Tibial nerve (tissue), 3 donors: Measurements from ENCODE around the gene OR8H3.

Experiments
- POLR2A ChIP-seq, 2 donors: fragments of 450-650 bp; IDR thresholded peaks; one replicate each; pipeline ENCODE4 v1.6.1; 2017; ENCODE audit warnings: antibody characterized with exemption in 2 of 2, mild to moderate bottlenecking in 2 of 2, moderate library complexity in 2 of 2
- TF ChIP-seq, protein P1 (sequence below), 5 experiments: fragments of 200-600 bp in 3 of 5; fragments of 450-650 bp in 2 of 5; sonication (generic) in 3 of 5; IDR thresholded peaks; one replicate each; pipeline ENCODE4 v1.5.1; 2016 to 2019; ENCODE audit warnings: antibody characterized with exemption in 5 of 5, mild to moderate bottlenecking in 3 of 5, moderate library complexity in 2 of 5

DNA sequence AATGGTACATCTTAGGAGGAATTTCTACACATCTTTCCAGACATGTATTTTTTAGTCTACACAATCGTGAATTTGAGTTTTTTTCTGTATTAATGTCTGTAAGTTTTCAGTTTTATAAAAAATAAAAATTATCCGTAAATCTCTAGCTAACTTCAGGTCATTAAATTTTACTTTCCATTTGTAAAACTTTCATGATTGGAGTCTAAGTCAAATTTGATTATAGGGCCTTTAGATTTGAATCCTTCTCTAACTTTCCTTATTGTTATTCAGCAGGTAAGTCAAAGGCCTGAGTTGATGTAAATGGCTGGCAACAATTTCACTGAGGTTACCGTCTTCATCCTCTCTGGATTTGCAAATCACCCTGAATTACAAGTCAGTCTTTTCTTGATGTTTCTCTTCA, 29.2 kb upstream of the OR8H3 start, which contains the start of gene OR8I2:
- TF ChIP-seq, protein P1, sequence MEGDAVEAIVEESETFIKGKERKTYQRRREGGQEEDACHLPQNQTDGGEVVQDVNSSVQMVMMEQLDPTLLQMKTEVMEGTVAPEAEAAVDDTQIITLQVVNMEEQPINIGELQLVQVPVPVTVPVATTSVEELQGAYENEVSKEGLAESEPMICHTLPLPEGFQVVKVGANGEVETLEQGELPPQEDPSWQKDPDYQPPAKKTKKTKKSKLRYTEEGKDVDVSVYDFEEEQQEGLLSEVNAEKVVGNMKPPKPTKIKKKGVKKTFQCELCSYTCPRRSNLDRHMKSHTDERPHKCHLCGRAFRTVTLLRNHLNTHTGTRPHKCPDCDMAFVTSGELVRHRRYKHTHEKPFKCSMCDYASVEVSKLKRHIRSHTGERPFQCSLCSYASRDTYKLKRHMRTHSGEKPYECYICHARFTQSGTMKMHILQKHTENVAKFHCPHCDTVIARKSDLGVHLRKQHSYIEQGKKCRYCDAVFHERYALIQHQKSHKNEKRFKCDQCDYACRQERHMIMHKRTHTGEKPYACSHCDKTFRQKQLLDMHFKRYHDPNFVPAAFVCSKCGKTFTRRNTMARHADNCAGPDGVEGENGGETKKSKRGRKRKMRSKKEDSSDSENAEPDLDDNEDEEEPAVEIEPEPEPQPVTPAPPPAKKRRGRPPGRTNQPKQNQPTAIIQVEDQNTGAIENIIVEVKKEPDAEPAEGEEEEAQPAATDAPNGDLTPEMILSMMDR (IDR thresholded peaks at IDR 0.05) = no peak
- TF ChIP-seq POLR2A (IDR thresholded peaks at IDR 0.05) = no peak
